Stimulated activated CD8-positive, alpha-beta memory T cell treated with anti-CD3 and anti-CD28 coated beads, Interleukin-2, amount 100 ng/mL, for 1 hour (primary cell): ENCODE measurements around the gene CTSZ.
A peak's percentile ranks its signal among the peaks of the same experiment; 100 is the strongest.
"Not testable (repeated sequence)": the region's sequence is repeated elsewhere in the genome, so short reads cannot be mapped to it uniquely, and the experiment has no call there.

Source experiments
- DNase-seq, 2 donors: peaks; one replicate each; pipeline ENCODE4 v3.0.0-alpha.2; 2020; ENCODE audit warnings: low read depth in 2 of 2

CTSZ gene

GRCh38 chr20:58980711-58981627 lies 26.1 kb downstream of the CTSZ start, which contains the start of gene NELFCD:
Gene NELFCD (plus strand): TSS chr20:58981256. CDS start chr20:58981310, 54 bp downstream.
- peak; percentile 73 to 81 for DNase-seq

DNA sequence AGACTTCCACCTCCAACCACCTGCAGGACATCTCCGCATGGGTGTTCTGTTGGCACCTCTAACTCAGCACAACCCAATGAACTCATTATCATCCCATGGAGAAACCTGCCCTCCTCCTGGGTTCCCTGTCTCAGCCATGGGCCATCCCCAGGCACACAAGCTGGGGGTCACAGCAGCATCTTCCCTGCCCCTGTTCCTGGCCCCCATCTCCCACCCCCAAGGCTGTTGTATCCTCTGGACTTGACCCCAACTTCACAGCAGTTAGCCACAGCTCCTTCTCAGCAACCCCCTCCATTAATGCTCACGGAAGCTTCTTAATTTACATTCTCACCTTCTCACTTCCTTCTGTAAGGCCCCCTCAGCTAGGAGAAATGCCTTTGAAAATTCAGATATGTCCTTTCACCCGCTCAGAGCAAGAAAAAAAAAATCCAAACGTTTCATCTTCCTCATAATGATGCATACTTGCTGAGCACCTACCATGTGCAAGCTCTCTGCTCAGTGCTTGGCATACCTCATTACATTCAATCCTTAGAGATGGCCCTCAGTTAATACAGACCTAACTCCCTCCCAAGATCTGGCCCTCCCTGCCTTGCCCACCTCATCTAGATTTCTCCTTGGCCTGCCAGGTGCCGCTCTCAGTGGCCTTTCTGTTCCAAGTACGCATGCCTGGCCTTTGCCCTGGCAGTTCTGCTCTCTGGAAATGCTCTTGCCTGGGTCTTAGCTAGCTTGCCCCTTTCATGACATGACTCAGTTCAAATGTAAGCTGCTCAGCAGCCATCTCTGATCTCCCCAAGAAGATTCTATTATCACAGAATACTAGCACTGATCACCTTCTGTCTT lies 28.5 kb downstream of the CTSZ start:
- DNase-seq = no peak

DNA sequence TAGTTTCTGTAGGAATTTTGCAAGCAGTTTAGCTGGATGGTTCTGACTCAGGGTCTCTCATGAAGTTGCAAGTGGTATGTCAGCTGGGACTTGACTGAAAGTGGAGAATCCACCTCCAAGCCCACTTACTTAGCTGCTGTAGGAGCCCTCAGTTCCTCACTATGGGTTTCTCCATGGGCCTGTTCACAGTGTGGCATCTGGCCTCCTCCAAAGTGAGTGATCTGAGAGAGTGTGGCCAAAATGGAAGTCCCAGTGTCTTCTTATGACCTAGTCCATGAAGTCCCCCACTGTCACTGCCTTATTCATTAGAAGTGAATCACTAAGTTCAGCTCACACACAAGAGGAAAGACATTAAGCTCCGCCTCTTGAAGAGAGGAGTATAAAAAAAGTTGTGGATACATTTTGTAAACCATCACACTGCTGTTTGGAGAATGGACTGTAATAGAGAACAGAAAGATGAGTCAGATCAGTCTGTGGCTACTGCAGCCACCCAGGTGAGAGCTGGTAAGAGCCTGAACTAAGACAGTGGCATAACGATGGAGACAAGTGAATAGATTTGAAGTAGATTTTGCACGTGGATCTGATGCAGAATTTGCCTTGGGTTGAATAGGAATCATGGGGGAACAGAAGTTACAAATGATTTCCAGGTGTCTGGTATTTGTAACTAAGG lies 30.9 kb downstream of the CTSZ start:
- no peak for DNase-seq

GRCh38 chr20:58975353-58975752 lies 31.7 kb downstream of the CTSZ start:
- no peak for DNase-seq

GRCh38 chr20:58973866-58974265 lies 33.2 kb downstream of the CTSZ start:
- no peak for DNase-seq

GRCh38 chr20:58973179-58973578 lies 33.9 kb downstream of the CTSZ start:
- DNase-seq = no peak

DNA sequence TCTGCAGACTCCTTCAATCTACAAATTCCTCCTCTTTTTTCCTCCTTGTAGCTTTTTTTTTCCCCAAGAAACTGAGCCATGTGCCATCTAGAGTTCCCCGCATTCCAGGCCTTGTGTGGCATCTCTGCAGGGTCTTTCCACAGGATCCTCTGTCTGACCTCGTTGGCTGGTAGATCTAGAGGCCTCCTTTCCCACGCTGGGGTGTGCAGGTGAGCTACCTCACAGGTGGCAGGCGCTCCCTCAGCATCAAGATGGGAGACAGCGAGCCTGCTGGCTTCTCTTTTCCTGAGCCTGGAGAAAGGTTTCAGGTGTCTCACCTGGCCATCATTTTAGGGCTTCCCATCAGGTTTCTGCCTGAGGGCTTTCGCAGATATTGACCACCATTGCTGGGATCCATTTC lies 35.6 kb downstream of the CTSZ start:
- no peak for DNase-seq

DNA sequence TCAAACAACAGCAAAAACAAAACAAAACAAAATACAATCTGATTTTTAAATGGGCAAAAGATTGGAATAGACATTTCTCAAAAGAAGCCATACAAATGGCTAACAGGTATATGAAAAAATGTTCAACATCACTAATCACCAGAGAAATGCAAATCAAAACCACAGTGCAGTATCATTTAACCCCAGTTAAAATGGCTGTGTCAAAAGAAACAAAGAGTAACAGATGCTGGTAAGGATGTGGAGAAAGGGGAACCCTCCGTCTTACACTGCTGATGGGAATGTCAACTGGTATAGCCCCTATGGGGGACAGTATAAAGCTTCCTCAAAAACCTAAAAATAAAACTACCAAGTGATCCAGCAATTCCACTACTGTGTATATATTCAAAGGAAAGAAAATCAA lies 36.9 kb downstream of the CTSZ start:
- DNase-seq = no peak

DNA sequence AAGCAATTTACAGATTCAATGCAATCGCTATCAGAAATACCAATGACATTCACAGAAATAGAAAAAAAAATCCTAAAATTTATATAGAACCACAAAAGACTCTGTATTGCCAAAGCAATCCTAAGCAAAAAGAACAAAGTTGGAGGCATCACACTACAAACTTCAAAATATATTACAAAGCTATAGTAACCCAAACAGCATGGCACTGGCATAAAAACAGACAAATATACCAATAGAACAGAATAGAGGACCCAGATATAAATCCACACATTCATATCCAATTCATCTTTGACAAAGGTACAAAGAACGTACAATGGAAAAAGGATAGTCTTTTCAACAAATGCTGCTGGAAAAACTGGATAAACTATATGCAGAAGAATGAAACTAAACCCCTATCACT lies 37.6 kb downstream of the CTSZ start:
- no peak for DNase-seq

DNA sequence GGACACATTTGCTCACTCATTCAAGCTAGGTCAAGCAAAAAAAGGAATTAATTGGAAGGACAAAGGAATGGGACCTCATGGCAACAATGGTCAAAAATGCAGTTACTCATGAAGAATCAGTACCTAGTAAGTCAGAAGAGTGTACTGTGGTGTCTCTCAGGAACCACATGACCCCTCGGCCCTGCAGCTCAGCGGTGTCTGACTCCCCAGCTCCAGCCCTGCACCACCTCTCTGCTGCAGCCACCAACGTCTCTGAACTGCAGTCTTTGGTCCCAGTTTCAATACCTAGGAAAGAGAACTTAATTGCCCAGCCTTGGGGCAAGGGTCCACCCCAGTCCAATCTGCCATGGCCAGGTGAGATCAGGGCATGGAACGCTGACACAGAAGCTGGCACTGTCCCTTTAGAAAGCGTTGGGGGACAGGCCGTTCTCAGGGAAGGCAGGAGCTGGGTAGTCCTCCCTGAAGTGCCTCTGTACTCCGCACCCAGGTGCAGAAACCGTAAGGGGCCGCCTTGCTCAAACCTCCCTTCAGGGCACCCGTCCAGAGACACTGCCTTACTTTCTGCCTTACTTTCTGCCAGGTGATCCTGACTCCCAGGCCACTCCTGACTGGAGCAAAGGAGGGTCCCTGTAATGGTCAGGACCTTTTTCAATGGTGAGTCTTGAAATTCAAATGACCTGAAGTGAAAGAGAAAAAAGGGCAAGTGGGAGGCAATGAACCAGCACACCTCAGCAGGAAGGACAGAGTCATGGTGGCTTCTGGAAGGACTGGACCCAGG lies 39.2 kb downstream of the CTSZ start:
- DNase-seq = no peak

DNA sequence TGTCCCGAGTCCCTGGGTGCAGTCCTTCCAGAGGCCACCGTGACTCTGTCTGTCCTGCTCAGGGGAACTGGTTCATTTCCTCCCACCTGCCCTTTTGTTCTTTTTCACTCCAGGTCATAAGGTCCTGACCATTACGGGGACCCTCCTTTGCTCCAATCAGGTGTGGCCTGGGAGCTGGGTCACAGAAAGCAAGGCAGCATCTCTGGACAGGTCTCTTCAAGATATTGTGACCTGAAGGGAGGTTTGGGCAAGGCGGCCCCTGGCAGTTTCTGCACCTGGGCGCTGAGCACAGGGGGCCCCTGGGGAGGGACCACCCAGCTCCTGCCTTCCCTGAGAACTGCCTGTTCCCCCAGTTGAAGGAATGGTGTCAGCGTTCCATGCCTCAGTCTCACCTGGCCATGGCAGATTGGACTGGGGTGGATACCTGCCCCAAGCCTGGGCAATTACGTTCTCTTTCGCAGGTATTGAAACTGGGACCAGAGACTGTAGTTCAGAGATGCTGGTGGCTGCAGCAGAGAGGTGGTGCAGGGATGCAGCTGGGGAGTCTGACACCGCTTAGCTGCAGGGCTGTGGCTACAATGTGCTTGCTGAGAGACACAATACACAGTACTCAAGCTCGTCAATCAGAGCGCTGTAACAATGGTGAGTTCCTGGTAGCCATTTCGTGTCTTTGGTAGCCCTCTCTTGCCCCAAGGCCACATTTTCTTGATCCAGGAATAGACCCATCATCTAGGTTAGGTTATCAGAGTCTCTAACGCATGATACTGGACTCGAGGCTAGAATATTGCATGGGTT lies 41.6 kb downstream of the CTSZ start:
- DNase-seq = no peak

DNA sequence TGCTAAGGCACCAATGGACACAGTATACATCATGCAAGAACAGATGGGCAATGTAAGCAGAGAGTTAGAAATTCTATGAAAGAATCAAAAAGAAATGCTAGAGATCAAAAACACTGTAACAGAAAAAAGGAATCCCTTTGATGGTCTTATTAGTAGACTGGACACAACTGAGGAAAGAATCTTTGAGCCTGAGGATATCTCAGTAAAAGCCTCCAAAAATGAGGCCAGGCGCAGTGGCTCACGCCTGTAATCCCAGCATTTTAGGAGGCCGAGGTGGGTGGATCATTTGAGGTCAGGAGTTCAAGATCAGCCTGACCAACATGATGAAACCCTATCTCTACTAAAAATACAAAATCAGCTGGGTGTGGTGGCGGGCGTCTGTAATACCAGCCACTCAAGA lies 43.1 kb downstream of the CTSZ start:
- not testable (repeated sequence) for DNase-seq

DNA sequence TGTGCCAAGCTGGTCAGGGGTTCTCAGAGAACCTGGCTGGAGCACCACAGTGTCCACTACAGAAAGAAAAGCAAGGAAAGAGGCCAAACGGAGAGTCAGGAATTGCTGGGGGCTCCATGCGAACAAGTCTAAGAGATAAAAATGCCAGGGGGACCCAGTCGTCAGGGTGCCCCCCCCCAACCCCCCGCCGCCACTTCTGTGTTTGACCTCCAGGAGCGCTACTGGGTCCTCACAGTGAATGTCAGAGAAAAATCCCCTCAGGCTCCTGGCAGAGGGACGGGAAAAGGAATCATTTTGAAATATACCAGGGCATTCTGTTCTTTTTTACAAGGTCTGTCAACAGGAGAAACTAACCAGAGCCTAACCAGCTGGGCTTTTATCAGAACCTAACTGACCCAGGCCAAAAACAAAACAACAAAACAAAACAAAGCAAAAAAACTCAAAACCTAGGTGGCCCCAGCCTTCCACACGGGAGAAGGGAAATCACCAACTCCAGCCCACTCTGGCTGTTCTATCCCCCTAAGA lies 43.9 kb downstream of the CTSZ start:
- no peak for DNase-seq

DNA sequence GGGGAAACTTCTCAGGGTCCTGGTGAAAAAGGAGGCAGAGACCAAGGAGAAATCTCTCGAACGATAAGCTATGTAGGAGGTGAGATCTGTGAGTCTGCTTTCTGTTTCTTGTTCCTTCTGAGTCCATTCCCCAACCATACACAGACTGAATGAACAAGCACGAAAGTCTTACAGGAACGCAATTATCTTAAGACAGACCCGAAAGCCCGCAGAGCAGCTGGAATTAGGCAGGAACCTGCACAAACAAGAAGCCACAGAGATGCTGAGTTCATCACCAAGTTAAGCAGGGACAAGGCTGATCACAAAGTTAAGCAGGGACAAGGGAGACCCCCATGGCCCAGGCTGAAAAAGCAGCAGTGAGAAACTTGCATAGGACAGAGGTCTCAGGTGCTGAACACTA lies 47.4 kb downstream of the CTSZ start:
- DNase-seq = no peak

DNA sequence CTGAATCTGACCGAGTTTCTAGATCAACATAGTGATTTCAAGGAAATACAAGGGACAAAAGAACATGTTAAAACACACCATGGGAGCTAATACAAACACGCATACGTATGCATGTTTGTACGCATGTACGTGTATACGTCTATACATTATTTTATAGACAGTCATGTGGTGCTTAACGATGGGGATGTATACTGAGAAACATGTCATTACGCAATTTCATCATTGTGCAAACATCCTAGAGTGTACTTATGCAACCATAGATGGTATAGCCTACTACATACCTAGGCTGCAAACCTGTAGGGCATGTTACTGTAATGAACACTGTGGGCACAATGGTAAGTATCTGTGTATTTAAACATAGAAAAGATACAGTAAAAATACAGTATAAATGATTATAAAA lies 51.0 kb downstream of the CTSZ start:
- no peak for DNase-seq

DNA sequence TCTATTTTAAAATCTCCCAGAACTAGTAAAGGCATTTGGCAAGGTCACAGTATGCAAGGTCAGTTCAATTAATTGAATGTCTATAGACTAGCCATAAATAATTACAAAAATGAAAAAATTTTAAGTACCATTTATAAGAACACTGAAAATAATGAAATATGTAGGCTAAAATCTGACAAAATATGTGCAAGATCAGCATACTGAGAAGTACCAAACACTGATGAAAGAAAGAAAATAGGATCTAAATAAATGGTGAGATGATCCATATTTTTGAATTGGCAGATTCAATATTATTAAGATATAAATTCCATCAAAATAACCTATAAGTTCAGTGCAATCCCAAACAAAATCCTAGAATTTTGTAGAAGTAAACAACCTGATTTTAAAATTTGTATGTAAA lies 54.0 kb downstream of the CTSZ start:
- no peak for DNase-seq

GRCh38 chr20:58950603-58951002 lies 56.5 kb downstream of the CTSZ start:
- no peak for DNase-seq

DNA sequence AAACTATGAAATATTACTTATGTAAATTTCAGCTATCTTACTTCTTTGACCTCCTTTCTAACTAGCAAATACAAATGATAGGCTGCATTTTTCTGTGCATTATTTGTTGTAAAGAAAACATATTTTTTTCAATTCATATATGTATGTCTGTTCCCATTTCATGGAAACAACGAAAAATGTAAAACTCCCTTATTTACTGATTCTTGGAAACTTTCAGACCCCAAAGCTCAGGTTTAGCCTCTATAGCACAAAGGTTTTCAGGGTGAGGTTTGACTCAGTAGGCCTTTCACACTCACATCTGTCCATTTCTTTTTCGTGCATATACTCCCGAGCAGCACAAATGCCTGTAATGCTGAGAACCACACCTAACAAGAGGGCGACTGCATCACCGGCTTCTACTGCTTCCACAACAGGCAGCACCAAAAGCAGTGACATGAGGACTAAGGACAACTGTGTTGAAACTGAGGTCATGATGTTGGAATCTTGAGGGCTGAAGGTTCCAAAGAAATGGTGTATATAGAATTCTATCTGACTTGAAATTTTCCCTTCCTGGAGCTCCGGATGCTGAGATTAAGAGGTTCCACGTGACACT lies 59.2 kb downstream of the CTSZ start:
- DNase-seq = not testable (repeated sequence)

- DNase-seq = no peak
These were observed 61.0 kb downstream of the CTSZ start for GRCh38 chr20:58945965-58946631.
